ENCODE measurements around the gene VTI1A. TPM values are rescaled to one million over a fixed set of nuclear protein-coding genes. Genes with fewer than 3 reads are reported as not detected.

The VTI1A gene
- total and polyA plus RNA-seq, 2 of the 13 experiments (the other 11 are each of a cell fraction or from before 2014, with no cell fraction given) = 11.7 to 32.7 TPM

GRCh38 chr10:112741830-112742402, 294.9 kb downstream of the VTI1A start (continued):
- no peak for TF ChIP-seq ZSCAN5A (CRISPR knock-in tag; IDR thresholded peaks at IDR 0.05; ENCODE audit: borderline replicate concordance)
- 0 out of 2 replicates have a peak, but pooled peaks have one; percentile 32 for TF ChIP-seq ARNTL (CRISPR knock-in tag; IDR thresholded peaks at IDR 0.05)
- peak; percentile 60; the same call in 1 of the 2 replicates for TF ChIP-seq PHF21A (CRISPR knock-in tag; IDR thresholded peaks at IDR 0.05)
- TF ChIP-seq ARID2 (CRISPR knock-in tag; IDR thresholded peaks at IDR 0.05; ENCODE audit: borderline replicate concordance) = no peak
- TF ChIP-seq RCOR2 (CRISPR knock-in tag; IDR thresholded peaks at IDR 0.05) = peak; percentile 64; the same call in 1 of the 2 replicates
- TF ChIP-seq CREB3 (CRISPR knock-in tag; IDR thresholded peaks at IDR 0.05) = no peak
- 0 out of 2 replicates have a peak, but pooled peaks have one; percentile 24 for TF ChIP-seq ZNF136 (CRISPR knock-in tag; IDR thresholded peaks at IDR 0.05; ENCODE audit: low read depth)
- no peak for TF ChIP-seq ZNF33A (CRISPR knock-in tag; IDR thresholded peaks at IDR 0.05; ENCODE audit: borderline replicate concordance)
- no peak for TF ChIP-seq ZBTB3 (CRISPR knock-in tag; IDR thresholded peaks at IDR 0.05; ENCODE audit: borderline replicate concordance, low read depth)
- TF ChIP-seq ZNF30 (CRISPR knock-in tag; IDR thresholded peaks at IDR 0.05) = no peak
- TF ChIP-seq FOXA1 (IDR thresholded peaks at IDR 0.05) = no peak
- no peak for TF ChIP-seq FOXA1 (CRISPR knock-in tag; IDR thresholded peaks at IDR 0.05)
- no peak for TF ChIP-seq ZNF18 (CRISPR knock-in tag; IDR thresholded peaks at IDR 0.05; ENCODE audit: insufficient replicate concordance)
- TF ChIP-seq ARHGAP35 (CRISPR knock-in tag; IDR thresholded peaks at IDR 0.05; ENCODE audit: borderline replicate concordance) = no peak
- no peak for TF ChIP-seq GTF2F1 (IDR thresholded peaks at IDR 0.05; ENCODE audit: low read length)
- TF ChIP-seq ZNF281 (CRISPR knock-in tag; IDR thresholded peaks at IDR 0.05; ENCODE audit: borderline replicate concordance) = no peak
- 0 out of 2 replicates have a peak, but pooled peaks have one; percentile 25 for TF ChIP-seq TFE3 (CRISPR knock-in tag; IDR thresholded peaks at IDR 0.05)
- TF ChIP-seq PCBP2 (optimal IDR thresholded peaks at IDR 0.05; ENCODE audit: low read depth, low read length, poor library complexity, severe bottlenecking) = no peak
- TF ChIP-seq RARA (CRISPR knock-in tag; IDR thresholded peaks at IDR 0.05) = peak; percentile 85
- peak; percentile 76 for TF ChIP-seq ELF3 (CRISPR knock-in tag; IDR thresholded peaks at IDR 0.05)
- no peak for TF ChIP-seq ZNF414 (CRISPR knock-in tag; IDR thresholded peaks at IDR 0.05)

Measured in HepG2 (cell line).